ENCODE results near the gene ANO5.

ANO5 gene, protein sequence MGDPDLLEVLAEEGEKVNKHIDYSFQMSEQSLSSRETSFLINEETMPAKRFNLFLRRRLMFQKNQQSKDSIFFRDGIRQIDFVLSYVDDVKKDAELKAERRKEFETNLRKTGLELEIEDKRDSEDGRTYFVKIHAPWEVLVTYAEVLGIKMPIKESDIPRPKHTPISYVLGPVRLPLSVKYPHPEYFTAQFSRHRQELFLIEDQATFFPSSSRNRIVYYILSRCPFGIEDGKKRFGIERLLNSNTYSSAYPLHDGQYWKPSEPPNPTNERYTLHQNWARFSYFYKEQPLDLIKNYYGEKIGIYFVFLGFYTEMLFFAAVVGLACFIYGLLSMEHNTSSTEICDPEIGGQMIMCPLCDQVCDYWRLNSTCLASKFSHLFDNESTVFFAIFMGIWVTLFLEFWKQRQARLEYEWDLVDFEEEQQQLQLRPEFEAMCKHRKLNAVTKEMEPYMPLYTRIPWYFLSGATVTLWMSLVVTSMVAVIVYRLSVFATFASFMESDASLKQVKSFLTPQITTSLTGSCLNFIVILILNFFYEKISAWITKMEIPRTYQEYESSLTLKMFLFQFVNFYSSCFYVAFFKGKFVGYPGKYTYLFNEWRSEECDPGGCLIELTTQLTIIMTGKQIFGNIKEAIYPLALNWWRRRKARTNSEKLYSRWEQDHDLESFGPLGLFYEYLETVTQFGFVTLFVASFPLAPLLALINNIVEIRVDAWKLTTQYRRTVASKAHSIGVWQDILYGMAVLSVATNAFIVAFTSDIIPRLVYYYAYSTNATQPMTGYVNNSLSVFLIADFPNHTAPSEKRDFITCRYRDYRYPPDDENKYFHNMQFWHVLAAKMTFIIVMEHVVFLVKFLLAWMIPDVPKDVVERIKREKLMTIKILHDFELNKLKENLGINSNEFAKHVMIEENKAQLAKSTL

DNA sequence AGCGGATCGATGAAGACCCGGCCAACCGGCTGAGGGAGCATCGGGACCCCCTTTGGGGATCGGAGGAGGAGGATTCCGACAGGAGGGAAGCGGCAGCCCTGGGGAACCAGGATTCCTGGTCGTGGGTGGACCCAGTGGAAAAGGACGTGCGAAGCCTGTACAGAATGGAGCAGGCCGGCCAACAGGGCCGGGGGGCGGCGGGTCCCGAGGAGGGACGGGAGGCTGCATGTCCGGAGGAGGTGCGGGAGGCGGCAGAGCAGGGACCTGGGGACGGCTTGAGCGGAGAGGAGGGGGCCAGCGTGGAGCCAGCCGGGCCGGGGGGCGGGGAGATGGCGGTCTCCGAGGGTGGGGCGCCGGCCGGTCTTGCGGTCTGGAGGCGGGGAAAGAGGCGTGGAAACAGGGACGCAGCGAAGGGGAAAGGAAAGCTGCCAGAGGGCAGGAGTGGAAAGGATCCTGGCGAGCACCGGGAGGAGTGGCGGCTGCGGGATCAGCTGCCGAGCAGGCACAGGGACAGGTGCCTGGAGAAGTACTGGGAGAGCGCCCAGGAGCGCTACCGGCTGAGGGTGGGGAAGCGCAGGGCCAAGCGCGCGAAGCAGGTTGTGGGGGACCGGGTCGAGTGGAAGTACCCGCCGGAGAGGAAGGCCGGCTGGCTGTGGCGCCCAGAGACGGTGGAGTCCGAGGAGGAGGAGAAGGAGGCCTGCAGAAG is at the start of gene ANO5:
Gene ANO5, plus strand, starts transcription at position 444 of the 706 bp plus-strand sequence. CDS start 408 bp downstream, outside the sequence.
- no peak for DNase-seq (ENCODE audit: low read depth in 1 of 2, low spot score in 1 of 2)

DNA sequence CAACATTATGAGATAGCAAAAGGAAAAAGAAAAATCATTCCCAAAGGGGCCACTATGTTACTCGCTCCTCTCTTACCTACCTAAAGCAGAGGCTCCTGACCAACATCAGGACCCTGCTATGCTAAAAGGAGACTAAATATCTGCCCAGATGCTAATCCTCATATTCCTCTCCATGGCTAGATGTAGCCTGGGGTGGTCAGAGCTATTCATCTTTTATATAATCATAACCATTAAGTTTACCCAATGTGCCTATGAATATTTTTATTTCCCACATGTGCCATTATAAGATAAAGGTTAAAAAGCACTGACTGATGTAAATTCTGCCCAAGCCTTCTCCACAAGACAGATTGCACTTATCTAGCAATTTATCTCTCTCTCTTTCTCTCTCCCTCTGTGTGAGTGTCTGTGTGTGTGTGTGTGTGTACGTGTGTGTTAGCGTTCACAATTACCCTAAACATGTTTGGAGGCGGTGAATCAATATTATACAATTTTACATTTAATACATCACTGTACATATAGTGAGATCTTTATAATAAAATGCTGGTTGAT is 41.2 kb upstream of the ANO5 start:
- no peak for DNase-seq (ENCODE audit: low read depth in 1 of 2, low spot score in 1 of 2)

DNA sequence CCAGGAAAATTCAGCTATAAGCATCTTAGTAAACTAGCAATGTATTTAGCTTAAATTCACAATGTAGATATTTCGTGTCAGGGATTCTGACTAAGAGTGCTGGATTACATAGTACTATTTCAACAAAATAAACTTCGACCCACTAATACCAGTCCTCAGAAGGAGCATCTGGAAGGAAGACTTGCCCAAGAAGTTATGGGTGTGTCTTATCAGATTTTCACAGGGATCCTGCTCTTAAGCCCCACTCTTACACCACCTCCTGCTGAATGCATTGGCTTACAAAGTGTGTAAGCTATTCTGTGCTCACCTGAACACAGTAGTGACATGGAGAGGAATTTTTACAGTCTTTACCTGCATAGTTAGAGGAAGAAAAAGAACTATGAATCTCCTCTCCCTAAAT is 35.4 kb upstream of the ANO5 start:
- no peak for DNase-seq (ENCODE audit: low read depth in 1 of 2, low spot score in 1 of 2)

DNA sequence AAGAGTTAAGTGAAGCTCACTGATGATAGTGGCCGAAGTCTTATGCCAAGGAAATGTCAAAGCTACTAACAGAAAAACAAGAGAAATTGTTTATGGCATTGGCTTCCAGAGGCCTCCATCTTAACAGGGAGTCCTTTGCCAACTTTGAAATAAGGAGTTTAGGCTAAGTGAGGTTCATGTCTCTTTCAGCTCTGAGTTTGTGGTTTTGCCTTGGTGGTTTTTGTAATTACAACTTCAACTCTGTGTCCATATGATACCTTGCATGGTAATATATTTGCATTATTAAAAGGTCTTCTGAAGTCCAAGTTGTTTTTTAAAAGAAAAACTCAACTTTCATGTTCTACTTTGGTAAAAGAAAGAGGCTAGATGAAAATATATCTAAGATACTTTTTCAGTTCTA is 31.4 kb upstream of the ANO5 start:
- no peak for DNase-seq (ENCODE audit: low read depth in 1 of 2, low spot score in 1 of 2)

DNA sequence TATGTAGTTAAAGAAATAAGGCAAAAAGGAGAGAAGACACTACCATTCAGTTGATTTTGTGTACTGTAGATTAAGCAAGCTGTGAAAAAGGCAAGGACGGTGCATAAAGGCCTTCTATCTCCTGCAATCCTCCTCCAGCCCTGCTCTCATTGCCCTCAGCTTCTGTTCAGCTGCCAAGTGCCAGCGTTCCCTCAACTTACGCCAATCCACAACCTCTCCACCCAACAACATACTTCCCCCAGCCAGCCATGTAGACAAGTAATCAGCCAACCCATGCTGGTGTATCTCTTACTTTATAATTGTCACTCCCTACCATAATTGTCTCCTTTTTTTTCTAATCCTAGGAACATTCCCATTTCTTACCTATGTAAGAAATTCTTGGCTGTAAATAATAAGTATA is 30.1 kb upstream of the ANO5 start:
- DNase-seq (ENCODE audit: low read depth in 1 of 2, low spot score in 1 of 2): no peak

DNA sequence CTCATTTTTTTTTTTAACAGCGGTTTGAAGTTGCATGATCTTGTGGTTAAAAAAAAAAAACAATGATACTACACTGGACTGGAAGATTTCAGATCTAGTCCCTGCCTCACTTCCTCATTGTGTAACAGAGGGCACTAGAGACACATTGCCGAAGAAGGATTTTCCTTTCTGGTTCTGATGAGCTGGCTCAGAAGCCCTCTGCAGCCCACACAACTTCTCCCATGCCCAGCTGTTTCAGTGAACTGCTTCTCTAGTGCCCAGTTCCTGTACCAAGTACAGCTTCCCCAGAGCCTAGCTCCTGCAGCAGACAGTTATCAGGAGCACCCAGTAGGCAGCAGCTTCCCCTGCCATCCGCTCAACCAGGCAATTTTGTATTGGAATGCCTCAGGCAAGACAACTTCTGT is 29.5 kb upstream of the ANO5 start:
- DNase-seq (ENCODE audit: low read depth in 1 of 2, low spot score in 1 of 2): no peak

DNA sequence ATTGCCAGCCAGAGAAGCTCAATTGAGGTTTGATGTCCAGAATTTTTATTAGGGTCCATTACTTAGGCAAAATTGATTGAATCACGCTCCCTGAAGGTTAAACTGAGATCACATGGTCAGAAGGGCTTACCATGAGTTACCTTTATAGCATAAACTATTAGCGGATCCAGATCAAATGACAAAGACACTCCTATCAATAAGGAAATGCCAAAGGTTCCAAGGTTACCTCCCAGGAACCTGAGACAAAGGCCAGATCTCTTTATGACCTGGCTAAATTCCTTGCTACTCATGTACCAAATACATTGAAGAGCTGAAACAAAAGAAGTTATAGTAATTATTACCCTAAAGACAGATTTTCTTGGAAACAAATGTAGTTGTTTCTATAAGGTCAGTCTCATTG is 27.8 kb upstream of the ANO5 start:
- DNase-seq (ENCODE audit: low read depth in 1 of 2, low spot score in 1 of 2): no peak

DNA sequence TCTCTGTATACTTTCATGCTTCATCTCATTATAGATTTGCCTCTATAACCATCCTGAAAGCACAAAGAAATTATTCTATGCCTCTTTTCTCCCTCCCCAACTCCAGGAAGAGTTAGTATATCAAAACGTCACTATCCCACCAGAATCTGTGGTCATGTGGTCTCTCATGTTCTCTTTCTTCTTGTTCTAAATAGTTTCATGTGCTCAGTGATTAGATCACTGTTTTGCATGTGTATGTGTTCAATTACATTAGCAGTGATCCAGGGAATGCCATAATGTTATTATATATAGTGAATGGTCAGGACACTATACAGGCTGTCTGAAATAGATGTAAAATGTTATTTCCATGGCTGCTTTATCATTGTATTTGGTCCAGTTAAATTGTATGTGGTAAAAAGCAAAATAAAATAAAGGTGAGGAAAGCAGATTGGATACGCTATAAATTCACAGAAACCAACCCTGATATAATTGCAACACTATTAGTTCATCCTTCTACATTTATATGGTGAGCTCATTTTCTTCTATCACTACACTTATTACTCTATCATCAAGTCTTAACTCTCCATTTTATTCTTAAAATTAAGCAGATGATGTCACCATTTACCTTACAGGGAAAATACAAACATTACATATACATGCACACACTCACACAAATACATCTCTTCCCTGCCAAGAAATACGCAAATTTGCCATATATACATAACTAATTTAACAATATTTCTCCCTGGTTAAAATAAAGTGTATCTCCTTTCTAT is 26.9 kb upstream of the ANO5 start:
- DNase-seq (ENCODE audit: low read depth in 1 of 2, low spot score in 1 of 2): no peak

DNA sequence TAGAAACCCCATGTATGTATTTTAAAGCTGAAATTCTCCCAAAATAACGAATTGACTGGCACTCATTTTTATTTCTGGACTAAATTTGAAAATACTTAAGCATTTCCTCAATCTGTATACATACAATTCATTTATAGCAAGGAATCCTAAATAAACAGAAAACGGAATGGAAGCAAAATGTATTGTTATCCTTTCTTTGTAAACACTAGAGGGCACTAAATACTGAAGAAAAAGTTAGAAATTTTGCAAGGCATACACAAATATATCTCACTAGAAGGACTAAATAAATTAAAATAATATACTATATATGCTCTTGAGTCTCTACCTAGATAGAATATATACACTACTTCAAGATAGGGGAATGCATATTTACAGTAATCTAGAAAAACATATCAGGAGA is 23.1 kb upstream of the ANO5 start:
- DNase-seq (ENCODE audit: low read depth in 1 of 2, low spot score in 1 of 2): no peak

DNA sequence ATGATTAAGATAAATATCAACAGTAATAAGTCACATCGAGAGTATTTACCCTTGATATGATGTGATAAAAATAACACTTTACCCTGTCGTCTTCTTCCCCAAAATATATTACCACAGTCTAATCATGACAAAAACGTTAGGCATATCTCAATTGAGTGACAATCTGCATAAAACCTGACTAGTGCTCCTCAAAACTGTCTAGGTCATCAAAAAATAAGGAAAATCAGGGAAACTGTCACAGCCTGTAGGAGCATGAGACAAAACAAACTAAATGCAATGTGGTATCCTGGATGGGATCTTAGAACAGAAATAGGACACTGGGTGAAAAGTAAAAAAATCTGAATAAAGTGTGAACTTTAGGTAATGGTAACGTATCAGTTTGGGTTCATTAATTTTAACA is 19.4 kb upstream of the ANO5 start:
- DNase-seq (ENCODE audit: low read depth in 1 of 2, low spot score in 1 of 2): no peak

DNA sequence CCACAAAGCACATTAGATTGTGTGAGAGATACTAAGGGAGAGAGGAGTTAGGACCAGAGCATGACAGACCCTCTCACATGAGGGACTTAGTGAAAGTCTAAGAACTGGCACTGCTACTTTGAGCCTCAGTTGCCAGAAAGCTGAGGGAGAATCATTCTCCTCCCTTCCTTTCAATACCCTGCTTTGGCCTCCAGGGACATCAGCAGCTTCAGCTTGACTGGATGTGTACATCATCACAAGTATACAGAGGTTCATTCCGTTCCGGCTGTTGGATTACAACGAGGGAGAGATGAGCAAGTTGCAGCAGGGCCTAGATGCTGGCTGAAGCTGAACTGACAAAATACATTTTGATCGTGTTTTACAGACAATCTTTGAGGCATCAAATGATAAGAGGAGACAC is 15.7 kb upstream of the ANO5 start:
- DNase-seq (ENCODE audit: low read depth in 1 of 2, low spot score in 1 of 2): no peak

DNA sequence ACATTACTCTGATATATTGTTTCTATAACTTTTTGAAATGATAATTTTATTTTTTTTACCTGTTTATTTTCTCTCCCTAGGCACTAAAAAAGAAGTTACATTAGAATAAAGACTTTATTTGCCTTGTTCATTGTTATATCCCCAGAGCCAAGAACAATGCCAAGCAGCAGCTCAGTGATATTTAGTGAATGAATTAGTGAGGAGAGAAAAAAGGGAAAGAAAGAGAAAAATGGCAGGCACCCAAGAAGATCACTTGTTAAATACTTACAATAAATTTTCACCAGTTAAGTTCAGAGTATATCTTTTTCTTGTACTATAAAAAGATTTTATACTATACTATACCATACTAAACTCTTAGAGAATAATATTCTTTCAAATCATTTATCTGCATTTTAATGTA is 13.3 kb upstream of the ANO5 start:
- DNase-seq (ENCODE audit: low read depth in 1 of 2, low spot score in 1 of 2): no peak

DNA sequence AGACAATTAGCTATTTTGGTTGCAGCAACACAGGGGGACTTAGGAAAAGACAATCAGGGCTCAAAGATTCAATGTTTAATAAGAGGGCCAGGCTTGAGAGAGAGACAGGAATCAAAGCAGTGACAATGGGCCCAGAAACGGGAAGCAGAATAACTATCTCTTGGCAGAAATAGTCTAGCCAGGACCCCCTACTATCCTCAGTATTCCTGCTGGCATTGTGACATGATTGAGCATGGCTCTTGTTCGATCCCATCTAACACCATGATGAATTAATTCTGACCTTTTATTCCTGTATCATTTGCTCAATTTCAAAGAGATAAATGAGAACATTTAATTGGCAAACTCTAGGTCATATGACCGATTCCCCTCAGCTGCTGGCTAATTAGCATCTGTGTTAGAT is 12.8 kb upstream of the ANO5 start:
- no peak for DNase-seq (ENCODE audit: low read depth in 1 of 2, low spot score in 1 of 2)

DNA sequence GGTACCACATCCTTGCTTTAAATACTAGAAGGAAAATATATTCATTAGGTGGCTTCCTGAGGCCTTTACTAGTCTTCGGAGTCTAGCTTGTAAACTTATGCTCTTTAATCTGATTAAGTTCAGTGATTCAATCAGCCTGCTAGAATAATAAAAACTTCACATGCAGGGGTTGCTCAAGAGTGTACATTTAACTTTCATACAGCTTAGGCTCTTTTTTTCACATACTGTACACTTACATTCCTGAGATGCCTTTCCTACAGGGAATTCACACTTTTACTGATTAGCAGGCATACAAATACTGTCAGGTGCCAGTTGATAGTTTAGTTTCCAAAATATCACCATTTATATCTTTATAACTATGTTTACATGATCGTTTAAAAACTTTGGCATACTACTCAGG is 3.2 kb upstream of the ANO5 start:
- DNase-seq (ENCODE audit: low read depth in 1 of 2, low spot score in 1 of 2): no peak

DNA sequence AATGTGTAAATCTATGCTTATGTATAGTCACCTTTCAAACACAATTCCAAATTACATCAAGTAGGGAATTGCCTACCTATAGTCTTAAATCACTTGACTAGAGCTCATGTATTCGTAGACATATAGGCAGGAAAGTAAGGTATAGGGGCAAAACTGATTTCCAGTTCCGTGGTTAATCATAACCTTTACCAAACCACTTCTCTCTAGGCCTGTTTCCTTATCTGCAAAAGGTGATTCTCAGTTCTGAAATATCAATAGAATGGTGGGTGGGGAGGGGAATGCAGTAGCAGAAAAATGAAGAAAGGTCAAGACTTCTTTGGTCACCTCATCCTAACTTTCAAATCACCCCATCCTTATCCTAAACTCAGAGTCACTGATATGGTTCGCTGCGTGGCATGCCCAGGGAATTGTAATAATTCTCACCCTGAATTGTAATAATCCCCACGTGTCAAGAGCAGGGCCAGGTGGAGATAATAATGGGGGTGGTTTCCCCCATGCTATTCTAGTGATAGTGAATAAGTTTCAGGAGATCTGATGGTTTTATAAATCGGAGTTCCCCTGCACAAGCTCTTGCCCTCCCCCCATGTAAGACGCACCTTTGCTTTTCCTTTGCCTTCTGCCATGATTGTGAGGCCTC is 1.9 kb upstream of the ANO5 start:
- no peak for DNase-seq (ENCODE audit: low read depth in 1 of 2, low spot score in 1 of 2)

DNA sequence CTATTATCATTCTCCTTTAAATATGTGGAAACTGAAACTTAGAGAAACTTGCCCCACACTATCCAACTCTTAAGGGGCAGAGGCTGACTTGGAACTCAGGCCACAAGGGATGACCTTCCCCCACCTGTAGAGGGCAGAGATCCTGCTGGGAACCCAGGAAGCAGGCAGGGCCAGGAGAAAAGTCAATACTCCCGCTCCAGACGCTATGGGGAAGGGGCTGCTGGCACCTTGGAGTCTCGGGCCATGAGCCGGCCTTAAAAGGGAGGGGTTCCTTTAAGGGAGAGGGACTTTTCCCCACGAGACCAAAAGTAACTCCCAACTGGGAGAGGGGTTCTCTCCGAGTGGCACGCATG is 620 bp upstream of the ANO5 start:
- DNase-seq (ENCODE audit: low read depth in 1 of 2, low spot score in 1 of 2): no peak

DNA sequence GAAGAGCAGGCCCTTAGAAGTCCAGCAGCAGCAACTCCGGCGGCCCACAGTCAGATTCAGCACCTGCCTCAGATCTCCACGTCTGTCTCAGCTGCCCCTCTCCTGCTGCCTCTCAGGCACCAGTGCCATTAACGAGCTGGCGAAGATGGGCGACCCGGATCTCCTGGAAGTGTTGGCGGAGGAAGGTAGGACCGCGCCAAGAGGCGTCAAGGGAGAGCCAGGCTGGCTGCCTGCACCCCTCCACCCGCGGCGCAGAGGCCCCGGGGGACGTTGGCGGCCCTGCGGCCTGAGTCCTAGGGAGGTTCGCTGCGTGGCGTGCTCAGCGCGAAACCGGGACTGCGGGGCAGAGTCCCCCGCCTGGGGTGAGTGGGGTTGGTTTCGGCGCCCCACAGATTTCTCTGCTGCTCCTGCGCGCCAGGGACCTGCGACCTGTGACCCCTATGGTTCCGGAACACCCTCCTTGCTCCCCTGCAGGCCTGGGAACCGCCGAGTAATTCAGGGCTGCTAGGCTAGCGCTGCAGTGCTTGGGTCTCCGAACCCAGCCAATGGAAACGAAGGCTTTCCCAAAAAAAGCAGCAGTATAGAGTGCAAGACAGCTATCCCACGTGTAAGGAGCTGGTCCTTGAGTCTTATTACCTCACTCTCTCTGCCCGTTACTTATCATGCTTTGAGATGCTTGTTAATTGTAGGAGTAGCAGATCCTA is 615 bp downstream of the ANO5 start:
- DNase-seq (ENCODE audit: low read depth in 1 of 2, low spot score in 1 of 2): no peak

DNA sequence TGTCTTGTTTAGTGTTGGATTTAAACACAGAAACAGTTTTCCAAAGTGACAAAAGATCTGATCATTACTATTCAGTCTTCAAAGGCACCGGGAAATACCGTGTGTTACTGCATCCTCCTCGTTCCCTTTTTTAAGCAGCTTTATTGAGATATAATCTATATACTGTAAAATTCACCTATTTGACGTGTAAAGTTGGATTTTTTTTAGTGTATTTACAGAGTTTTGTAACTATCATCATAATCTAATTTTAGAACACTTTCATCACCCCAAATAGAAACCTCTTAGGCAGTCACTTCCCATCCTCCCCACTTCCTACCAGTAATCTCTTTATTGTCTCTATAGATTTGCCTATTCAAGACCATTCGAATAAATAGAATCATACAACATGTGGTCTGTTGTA is 1.4 kb downstream of the ANO5 start:
- no peak for DNase-seq (ENCODE audit: low read depth in 1 of 2, low spot score in 1 of 2)

DNA sequence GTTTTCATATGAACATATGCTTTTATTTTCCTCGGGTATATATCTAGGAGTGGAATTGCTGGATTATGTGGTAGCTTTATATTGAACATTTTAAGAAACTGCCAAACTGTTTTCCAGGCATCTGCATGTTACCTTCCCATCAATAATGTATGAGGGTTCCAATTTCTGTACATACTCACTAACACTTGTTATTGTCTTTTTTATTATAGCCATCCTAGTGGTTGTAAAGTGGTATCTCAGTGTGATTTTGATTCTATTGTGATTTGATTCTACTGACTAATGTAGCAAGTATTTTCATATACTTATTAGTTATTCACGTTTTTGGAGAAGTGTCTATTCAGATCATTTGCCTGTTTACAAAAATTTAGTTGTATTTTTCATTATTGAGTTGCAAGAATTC is 2.0 kb downstream of the ANO5 start:
- no peak for DNase-seq (ENCODE audit: low read depth in 1 of 2, low spot score in 1 of 2)
